ENCODE data around the gene ZNF844.
A peak's percentile ranks its signal among the peaks of the same experiment; 100 is the strongest.
"Not testable (repeated sequence)": the region's sequence is repeated elsewhere in the genome, so short reads cannot be mapped to it uniquely, and the experiment has no call there.

ZNF844 gene

DNA sequence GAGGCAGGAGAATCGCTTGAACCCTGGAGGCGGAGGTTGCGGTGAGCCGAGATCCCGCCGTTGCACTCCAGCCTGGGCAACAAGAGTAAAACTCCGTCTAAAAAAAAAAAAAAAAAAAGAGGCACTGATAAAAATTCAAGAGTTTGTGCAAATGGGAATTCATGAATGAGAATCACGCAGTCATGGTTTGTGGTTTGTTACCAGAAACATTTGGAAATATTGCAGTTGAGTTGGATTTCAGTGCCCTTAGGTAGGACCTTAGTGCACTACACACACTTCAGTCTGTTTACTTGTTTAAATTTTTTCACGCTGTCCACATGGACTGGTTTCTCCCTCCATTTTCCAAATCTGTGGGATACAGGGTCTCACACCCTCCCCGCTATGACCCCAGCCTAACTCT, 28.4 kb downstream of the ZNF844 start:
- no peak for DNase-seq

DNA sequence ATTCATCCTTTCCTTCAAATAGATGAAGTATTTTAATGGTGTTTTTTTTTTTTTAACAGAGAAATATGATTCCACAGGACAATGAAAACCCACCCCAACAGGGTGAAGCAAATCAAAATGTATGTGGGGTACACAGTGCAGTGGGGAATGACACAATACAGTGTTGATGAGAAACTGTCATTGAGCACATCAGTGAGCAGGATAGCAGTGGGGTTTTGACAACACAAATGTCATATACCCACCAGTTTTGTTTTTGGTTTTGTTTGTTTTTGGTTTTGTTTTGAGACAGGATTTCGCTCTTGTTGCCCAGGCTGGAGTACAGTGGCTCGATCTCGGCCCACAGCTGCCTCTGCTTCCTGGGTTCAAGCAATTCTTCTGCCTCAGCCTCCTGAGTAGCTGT, 29.2 kb downstream of the ZNF844 start:
- no peak for DNase-seq

DNA sequence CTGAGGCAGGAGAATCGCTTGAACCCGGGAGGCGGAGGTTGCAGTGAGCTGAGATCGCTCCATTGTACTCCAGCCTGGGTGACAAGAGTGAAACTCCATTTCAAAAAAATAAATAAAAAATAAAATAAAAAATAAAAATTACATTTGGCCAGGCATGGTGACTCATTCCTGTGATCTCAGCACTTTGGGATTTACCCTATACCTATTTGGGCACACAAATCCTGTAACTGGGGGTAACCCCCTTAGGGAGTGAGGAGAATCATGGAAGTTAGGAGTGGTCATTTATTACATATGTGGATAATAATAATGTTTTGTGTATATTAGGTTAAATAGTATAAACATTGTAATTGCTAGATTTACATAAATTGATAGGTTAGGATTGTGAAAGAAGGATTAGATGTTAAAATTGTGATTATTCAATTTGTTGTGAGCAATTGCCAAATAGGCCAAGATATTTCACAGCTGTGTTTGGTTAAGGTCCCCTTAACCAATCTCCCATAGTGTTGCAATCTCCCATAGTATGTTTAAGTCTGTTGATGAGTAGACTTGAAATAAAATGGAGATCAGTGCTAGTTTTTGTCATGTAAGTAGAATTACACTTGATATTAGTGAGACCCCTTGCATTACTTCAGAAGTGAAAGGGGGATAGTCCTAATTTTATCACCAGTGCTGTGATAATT, 30.7 kb downstream of the ZNF844 start:
- no peak for DNase-seq

DNA sequence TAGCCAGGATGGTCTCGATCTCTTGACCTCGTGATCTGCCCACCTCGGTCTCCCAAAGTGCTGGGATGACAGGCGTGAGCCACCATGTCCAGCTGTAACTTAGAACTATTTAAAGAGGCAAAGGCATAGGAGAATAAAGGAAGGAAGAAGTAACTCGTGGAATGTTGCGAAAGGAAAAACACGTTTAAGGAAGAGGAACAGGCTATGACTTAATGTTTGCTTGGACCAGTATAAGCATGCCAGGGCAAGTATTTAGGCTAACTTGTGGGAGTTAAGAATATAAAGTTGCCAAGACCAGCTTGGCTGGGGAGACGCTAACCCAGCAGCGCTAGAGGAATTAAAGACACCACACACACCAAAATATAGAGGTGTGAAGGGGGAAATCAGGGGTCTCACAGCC, 33.5 kb downstream of the ZNF844 start:
- no peak for DNase-seq

DNA sequence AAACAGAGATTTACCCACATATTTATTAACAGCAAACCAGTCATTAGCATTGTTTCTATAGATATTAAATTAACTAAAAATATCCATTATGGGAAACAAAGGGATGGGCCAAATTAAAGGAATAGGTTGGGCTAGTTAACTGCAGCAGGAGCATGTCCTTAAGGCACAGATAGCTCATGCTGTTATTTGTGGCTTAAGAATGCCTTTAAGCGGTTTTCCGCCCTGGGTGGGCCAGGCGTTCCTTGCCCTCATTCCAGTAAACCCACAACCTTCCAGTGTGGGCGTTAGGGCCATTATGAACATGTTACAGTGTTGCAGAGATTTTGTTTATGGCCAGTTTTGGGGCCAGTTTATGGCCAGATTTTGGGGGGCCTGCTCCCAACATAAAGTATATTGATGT, 39.4 kb downstream of the ZNF844 start:
- DNase-seq: not testable (repeated sequence)

DNA sequence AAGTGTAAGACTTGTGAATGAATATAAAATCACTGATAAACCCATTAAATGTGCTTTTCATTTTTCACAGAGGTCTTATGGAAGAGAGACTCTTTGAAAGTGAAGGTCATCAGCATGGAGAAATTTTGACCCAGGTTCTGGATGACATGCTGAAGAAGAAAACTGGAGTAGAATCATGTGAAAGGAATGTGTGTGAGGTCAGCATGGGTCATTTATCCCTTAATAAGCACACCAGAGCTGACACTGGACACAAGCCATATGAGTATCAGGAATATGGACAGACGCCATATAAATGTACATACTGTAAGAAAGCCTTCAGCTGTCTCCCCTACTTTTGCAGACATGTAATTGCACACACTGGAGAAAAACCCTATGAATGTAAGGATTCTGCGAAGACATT, 46.6 kb downstream of the ZNF844 start:
- DNase-seq: no peak

DNA sequence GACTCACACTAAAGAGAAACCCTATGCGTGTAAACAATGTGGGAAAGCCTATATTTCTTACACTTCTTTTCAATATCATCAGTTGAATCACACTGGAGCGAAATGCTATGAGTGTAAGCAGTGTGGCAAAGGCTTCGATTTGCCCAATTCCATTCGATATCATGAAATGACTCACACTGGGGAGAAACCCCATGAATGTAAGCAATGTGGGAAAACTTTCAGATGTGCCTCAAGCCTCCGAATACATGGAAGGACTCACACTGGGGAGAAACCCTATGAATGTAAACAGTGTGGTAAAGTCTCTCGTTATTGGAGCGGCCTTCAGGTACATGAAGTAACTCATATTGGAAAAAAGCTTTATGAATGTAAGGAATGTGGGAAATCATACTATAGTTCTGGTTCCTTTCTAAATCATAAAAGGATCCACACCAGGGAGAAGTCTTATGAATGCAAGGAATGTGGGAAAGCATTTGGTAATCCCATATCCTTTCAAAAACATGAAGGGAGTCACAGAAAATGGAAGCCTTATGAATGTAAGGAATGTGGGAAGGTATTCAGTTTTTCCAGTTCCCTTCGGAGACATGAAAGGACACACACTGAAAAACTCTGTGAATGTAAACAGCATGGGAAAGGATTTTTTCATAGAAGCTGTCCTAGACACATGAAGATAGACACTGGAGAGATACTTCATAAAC, 47.6 kb downstream of the ZNF844 start:
- no peak for DNase-seq

DNA sequence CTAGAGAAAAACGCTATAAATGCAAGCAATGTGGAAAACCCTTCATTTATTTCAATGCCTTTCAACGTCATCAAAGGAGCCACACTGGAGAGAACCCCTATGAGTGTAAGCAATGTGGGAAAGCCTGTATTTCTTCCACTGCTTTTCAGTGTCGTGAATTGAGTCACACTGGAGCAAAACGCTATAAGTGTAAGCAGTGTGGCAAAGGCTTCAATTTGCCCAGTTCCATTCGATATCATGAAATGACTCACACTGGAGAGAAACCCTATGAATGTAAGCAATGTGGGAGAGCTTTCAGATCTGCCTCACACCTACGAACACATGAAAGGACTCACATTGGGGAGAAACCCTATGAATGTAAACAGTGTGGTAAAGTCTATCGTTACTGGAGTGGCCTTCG, 48.2 kb downstream of the ZNF844 start:
- DNase-seq: no peak

DNA sequence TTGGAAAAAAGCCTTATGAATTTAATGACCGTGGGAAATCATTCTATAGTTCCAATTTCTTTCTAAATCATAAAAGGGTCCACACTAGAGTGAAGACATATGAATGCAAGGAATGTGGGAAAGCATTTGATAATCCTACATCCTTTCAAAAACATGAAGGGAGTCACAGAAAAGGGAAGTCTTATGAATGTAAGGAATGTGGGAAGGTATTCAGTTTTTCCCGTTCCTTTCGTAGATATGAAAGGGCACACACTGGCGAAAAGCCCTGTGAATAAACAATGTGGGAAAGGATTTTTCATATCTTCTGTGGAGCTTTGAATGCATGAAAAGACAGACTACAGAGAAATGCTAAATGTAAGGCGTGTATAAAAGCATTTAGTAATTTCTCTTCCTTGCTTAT, 48.6 kb downstream of the ZNF844 start:
- no peak for DNase-seq

DNA sequence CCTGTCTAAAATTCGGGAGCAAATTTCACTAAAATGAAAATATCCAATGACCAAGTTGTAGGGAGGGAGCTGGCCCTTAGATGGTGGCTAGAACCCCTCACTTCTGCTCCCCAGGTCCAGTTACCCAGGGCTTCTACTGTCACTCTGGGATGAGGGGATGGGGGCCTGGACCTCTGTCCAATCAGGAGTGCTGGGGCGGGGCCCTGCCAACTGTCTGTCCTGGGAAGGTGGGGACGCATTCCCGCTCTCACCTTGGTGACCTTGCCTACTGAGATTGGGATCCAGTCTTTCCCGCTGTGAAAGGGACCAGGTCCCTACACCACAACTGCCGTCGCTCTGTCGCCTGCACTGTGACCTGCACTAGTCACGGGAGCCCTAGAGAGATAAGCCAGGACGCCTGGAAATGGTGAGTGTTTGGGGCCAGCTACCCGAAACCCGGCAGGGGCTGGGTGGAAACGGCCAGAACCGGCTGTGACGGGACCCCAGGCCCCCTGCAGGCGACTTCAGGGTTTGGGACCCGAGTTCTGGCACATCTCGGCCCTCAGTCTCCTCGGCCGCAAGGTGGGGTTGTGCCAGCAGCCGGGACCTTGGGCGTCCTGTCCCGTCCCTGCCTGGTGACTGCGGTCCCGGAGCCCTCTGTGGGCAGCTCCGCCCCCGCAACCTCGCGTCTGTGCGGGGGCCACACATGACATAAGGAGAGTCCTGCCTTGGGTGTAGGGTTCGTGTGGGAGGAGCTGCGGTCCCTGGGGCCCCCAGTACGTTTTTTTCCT, 52.9 kb downstream of the ZNF844 start:
- DNase-seq: no peak

DNA sequence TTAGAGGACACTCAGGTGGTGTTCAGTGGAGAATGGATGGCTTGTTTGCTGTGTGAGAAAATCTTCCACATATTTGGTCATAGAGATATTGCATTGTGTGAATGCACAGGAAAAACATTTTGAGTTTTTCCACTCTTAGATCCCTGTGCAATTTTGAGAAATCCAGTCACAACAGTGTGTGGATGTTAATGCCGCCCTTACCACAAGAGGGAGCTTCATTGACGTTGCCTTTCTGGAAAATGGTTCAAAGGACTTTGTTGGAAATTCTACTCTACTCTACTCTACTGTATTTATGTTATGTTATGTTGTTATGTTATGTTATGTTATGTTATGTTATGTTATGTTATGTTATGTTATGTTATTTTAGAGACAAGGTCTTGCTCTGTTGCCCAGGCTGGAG, 62.2 kb downstream of the ZNF844 start:
- DNase-seq: peak; percentile 43
